GM03348 (cell line): Measurements from ENCODE around the gene LZTR1.
A peak's percentile ranks its signal among the peaks of the same experiment; 100 is the strongest.
"Not testable (repeated sequence)": the region's sequence is repeated elsewhere in the genome, so short reads cannot be mapped to it uniquely, and the experiment has no call there.

Experiments
- DNase-seq: peaks from one replicate; pipeline ENCODE4 v3.0.0; 2012; ENCODE audit warnings: low spot score

The LZTR1 gene

GRCh38 chr22:20996598-20997535 is 14.8 kb downstream of the LZTR1 start:
- no peak for DNase-seq

- no peak for DNase-seq
These were observed 15.6 kb downstream of the LZTR1 start for GRCh38 chr22:20997536-20998257.

DNA sequence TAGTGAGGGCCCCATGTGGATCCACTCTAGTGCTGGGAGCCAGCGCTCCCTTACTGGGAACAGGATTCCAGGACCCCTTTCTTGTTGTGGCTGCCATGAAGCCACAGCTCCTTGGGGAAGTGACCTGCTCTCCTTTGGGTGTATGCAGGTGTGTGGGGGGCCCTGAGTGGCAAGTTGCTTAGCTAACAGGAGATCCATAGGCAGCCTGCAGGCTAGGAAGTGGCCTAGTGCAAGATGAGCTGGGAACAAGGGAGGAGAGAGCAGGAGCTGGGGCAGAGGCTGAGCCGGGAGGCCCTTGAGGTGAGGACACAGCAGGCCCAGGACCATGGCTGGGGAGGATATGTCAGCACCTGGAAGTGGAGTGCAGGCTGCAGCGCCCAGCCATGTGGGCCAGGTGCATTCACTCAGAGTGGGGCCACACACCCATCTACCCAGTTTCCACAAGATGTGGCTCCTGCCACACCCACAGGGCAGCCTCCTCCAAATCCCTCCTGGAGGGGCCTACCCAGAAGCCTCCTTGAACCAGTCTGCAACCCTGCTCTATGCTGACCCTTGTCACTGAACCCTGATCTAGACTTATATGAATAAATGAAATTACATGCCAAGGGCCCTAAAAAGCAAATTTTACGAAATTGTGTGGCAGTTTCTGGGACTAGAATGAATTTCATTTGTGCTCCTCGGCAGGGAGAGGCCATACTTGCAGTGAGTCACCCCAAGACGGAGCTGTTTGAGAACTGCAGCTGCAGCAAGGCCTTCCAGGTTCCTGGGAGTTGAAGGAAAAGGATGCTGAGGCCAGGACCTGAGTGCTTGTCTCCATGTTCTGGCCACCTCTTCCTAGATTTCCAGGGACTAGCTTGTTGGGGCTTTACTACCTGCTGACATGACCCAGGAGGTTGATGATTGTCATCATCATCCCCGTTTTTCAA is 16.6 kb downstream of the LZTR1 start:
- no peak for DNase-seq

DNA sequence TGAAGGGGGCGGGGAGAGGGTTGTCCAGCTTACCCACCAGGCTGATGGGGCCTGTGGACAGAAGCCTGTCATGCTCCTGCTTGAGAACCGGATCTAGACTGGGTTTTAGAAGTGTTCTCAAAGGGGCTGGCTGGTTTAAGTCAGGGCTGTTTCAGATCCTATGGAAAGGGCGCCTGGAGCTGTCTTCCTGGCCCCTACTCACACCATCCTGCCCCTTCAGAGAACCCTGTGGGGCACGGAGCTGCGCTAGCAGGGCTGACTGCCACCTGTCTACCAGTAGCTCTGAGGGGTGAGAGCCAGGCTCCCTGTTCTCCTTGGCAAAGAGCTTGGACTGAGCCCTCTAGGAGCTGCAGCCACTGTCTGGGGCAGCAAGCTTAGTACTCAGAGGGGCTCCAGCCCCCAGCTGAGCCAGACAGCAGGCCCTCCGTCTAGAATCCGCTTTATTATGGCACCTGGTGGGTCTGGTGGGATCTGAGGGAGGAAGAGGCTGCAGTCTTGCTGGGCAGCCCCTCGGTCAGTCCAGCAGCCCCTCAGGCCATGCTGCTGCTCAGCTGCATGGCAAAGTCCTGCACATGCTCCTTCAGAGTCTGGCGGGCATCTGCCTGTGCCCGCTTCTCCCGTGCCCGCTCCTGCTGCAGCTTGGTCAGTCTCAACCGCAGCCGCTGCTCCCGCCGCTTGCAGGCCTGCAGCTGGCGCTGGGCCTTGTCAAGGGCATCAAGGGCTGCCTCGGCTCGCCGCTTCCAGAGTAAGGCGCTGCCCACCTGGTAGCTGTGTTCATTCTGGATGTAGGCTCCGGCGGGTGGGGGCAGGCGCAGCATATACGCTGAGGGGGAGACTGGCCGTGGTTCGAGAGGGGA is 17.5 kb downstream of the LZTR1 start:
- no peak for DNase-seq

DNA sequence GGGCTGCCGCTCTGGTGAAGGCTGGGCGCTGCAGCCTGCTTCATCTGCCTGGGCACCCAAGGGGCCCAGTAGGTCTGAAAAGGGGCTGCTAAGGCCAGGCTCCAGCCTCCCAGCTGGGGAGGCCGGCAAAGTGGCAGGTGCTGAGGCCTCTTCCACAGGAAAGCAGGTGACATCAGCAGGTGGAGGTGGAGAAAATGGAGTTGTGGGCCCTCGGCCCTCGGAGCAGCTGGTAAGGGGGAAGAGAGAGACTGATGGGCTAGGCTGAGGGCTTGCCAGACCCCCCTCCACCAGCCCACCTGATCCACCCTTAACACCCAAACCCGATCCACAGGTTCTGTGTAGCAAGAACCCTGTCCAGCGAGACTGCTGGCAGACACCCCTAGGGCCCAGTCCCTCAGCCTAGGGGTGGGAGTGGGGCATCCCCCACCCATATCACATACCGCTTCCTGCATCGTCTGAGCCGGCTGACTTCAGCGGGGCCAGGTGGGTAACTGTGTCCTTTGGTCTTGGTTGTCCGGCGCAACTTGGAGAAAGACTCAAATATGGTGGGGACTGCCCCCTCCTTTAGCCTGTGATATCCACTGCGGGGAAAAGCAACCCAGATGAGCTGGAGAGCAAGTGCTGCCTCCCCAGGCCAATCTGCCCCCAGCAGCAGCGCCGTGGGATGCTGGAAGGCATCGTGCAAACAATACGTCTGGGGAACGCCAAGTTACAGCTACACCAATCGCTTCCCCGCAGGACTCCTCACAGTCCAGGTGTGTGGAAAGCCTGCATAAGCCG is 18.3 kb downstream of the LZTR1 start:
- DNase-seq: no peak

- DNase-seq: peak; percentile 42
These were observed 19.0 kb downstream of the LZTR1 start for GRCh38 chr22:21000987-21001600.

DNA sequence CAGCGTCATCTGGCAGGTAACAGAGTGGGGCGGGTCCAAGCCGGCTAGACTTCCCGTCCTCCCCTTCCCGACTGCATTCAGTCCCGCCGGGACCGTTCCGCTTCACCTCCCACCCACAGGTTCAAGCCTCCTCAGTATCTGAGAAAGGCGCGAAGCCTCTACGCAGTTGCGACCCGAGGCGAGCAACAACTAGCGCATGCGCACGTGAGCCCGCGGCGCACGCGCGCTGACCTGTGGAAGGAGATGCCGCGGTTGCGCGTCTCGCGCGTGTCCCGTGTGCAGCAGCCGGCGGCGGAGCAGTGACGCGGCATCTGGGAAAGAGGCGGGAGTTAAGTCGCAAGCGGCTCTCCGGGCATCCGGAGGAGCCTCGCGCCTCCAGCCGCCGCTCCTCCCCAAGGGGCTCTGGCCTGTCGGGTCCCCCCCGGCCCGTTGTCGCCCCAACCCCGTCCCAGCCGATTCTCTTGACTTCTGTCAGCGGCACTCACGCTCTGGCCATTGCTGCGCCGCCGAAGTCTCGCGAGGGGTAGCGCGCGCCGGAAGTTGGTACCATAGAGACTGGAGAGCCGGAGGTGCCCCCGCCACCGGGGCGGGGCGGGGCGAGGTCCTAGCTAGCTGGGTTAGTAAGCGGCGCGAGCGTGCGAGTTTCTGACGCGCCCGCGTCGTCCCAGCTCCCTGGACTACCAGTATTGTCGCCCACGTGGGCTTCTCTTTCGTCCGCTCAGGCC is 19.7 kb downstream of the LZTR1 start, which contains the start of gene THAP7:
Gene THAP7, minus strand, starts transcription at position 518 of the 725 bp plus-strand sequence. Its CDS starts 207 bp downstream, at position 311.
- peak; percentile 97 for DNase-seq

GRCh38 chr22:21003782-21004181 is 21.7 kb downstream of the LZTR1 start:
- no peak for DNase-seq

DNA sequence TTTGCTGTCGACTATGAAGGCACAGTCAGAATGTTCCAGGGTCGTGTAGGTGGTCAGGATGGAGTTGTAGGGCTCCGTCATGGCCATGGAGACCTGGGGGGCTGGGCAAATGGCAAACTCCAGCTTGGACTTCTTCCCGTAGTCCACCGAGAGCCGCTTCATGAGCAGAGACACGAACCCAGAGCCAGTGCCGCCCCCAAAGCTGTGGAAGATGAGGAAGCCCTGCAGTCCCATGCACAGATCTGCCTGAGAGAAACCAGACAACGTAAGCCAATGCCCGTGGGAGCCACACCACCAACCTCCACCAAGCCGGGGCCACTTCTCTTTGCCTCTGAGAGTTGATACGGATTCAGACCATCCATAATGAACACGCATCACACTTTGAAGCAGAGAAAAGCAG is 27.1 kb downstream of the LZTR1 start:
- not testable (repeated sequence) for DNase-seq

DNA sequence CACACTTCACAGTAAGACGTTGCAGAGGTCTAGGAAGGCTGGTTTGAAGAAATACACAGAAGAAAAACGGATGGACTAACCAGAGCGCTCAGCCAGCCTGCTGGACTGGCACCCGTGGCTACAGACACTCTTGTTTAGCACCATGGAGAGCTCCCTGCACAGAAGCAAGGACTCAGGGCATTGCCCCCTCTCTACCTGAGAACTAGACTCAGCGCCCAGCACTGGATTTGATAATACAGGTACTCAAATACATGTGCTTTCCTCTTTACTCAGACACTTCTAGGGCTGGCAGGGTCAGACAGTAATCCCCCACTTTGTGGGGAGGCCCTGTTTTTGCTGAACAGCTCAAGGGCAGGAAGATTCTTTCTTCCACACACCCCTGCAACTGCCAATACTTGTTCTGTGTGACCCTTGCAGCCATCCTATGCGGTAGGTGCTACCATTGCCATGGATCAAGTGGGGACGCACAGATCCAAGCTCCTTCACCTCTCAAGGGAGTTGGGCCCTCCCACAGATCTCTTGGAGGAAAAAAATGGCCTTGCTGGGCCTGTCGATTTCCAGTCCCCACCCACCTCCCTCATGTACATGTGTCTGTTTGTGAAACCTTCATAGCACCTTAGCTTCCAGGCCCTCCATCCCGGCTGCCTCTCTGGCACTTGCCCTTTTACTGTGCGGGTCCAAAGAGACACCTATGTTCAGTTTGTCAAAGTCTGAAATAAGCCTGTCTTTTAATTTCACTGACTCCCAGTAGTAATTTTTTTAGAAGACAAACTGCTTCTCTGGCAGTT is 27.7 kb downstream of the LZTR1 start:
- peak; percentile 37 for DNase-seq

DNA sequence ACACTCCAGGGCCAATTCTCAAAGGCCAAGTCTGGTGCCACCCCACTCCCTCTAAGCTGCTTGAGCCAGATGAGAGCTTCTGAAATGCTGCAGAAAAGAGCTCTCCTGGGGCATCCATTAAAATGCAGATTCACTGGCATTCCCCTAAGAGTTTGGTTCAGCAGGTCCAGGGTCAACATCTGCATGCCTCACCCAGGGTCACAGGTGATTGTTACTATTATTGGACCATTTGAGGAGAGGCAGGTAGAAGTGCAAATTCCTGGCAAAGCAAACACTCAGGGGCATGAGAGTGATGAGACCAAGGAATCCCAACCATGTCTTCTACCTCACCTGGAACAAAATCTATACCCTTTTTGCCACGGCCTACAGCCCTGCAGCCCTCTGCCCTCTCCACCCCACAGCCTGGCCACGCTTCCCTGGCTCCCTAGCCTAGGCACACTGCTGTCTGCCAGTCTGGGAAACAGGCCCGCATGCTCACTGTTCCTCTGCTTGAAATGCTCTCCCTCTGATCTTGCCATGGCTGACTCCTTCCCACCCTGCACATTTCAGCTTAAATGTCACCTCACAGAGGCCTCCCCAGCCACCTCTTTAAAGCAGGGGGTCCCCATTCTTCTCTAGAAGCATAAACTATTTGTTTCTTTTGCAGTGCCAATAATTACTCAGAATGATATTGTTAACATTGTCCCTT is 28.5 kb downstream of the LZTR1 start:
- no peak for DNase-seq

DNA sequence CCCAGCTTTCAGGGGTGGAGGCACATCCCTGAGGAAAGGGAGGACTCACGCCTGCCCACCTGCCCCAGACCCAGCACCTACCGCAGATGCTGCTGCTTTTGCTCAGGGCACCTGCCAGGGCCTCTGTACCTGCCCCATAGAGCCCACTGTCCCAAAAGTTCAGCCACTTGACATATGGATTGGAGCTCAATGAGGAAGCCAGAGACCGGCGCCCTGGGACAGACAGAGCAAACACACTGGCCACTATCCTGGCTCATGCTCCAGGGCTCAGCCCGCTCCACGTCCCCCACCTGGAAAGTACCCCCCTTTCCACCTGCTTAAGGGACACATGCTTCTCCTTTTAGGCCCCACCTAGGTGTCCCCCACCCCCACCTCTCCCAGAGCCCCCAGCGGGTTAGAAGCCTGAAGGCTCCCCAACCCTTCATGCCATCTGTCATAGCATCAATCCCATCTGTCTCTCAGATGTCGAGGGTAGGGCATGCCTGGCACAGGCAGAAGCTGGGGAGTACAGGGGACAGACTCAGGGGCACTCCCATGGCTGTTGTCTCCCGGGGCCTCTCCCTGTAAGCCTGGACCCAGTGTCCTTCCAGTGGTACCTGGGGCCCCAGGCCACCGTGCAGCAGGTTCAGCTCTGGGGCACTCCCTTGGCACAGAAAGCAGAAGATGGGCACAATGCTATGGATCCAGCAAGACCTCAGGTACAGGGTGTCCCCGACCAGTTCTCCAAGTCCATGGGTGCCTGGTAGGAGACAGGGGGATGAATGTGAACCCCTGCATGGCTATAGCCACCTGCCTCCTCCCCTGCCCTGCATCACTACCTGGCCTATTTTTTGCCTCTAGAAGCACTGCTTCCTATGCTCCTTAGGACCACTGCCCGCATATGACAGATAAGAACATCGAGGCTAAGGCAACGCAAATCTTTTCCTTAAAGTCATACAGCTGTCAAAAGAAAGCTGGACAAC is 30.6 kb downstream of the LZTR1 start:
- no peak for DNase-seq

GRCh38 chr22:21013657-21014201 is 31.6 kb downstream of the LZTR1 start:
- DNase-seq: no peak

DNA sequence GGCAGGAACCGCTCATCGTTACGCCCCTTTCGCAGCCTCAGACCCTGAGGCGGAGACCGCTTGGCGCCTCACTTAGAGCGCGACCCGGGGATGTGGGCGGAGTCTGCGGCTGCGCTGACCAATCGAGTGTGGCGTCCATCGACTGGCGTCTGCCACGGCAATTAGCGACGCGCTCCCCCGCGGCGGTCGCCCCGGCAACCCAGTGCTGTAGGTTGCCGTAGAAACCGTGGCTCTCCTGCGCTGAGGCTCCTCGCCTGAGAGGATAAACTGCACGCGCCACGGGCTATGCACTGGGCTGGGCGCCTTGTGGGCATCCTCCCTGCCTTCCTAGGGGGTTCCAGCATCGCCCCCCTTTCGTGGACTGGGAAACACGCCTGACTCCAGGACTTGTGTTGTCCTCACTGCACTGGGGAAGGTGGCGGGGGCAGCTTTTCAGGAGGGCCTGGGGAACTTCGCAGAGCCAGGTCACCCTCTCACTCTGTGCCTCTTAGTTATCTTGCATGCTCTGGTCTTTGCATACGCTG is 32.2 kb downstream of the LZTR1 start:
- DNase-seq: peak; percentile 97

GRCh38 chr22:21014726-21015465 is 32.8 kb downstream of the LZTR1 start, which contains the start of gene P2RX6:
Gene P2RX6 (plus strand): TSS chr22:21015165. CDS start chr22:21015175, 10 bp downstream.
- DNase-seq: peak; percentile 52
